MV-4-11 (cell line): ENCODE data around the gene TMEM145.
A peak's percentile ranks its signal among the peaks of the same experiment; 100 is the strongest.

Source experiments
- DNase-seq: peaks from one replicate; lab custom pipeline; 2025; lab: John Stamatoyannopoulos, UW

TMEM145 gene

GRCh38 chr19:42277821-42278451, 35.2 kb upstream of the TMEM145 start:
- DNase-seq: no peak

- DNase-seq: no peak
These were observed 34.5 kb upstream of the TMEM145 start for GRCh38 chr19:42278452-42279154.

- no peak for DNase-seq
These were observed 33.8 kb upstream of the TMEM145 start for GRCh38 chr19:42279155-42279901.

GRCh38 chr19:42279902-42280814, 33.0 kb upstream of the TMEM145 start:
- DNase-seq: peak; percentile 86

- DNase-seq: no peak
These were observed 32.3 kb upstream of the TMEM145 start for GRCh38 chr19:42280815-42281145.

GRCh38 chr19:42281146-42281826, 31.8 kb upstream of the TMEM145 start:
- peak; percentile 19 for DNase-seq

- DNase-seq: no peak
These were observed 31.0 kb upstream of the TMEM145 start for GRCh38 chr19:42281827-42282762.

- DNase-seq: no peak
These were observed 30.3 kb upstream of the TMEM145 start for GRCh38 chr19:42282819-42283187.

- peak; percentile 92 for DNase-seq
These were observed 29.7 kb upstream of the TMEM145 start for GRCh38 chr19:42283188-42284065.

GRCh38 chr19:42284066-42284501, 29.0 kb upstream of the TMEM145 start:
- peak; percentile 70 for DNase-seq

- DNase-seq: no peak
These were observed 28.3 kb upstream of the TMEM145 start for GRCh38 chr19:42284591-42285341.

- peak; percentile 55 for DNase-seq
These were observed 27.6 kb upstream of the TMEM145 start for GRCh38 chr19:42285541-42285941.

GRCh38 chr19:42285988-42286348, 27.1 kb upstream of the TMEM145 start:
- no peak for DNase-seq

GRCh38 chr19:42286349-42287016, 26.6 kb upstream of the TMEM145 start:
- DNase-seq: peak; percentile 16

GRCh38 chr19:42287017-42287826, 25.9 kb upstream of the TMEM145 start:
- no peak for DNase-seq

- DNase-seq: no peak
These were observed 25.3 kb upstream of the TMEM145 start for GRCh38 chr19:42287827-42288107.

- peak; percentile 89 for DNase-seq
These were observed 24.7 kb upstream of the TMEM145 start for GRCh38 chr19:42288387-42288786.
